ENCODE measurements around the gene IL22RA2. TPM values are rescaled to one million over a fixed set of nuclear protein-coding genes. Genes with fewer than 3 reads are reported as not detected.

The IL22RA2 gene
- total and polyA plus RNA-seq, 9 of the 15 experiments (the other 6 are each of a cell fraction or from before 2014, with no cell fraction given) = 0.03 TPM; not detected in 8

DNA sequence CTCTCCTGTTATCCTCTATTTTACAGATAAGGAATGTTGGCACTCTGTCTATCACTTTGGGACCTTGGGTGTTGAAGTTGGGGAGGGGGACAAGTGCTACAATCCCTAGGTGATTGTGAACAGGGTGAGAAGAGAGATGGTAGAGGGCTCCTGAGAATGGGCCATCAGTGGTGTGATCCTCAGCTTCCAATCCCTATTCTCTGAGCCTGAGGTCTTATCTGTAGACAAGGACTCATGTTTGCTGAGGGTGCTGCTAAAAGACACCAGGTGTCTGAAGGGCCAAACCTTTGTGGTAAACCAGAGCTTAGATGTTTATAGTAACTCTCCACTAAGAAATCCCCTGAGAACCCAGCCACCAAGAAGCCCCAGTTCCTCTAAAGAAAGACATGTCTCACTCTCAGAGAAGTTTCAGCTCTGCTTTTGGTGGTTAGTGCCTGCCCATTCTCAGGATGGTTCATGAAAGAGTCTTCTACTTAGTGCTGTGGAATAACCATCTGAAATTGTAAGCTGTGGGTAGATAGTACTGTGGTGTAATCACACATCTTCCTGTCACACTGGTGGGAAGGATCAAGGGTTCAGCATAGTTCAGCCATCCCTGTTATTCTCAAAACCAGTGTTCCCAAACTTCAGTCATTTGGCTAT lies 70.5 kb downstream of the IL22RA2 start:
- no peak for FAIRE-seq
- Histone ChIP-seq H3K79me2 (ENCODE audit: control insufficient read depth, insufficient read depth, low read length) (no peaks in the 10 kb centered on the region), H3K27ac (ENCODE audit: extremely low read depth, low read depth, low read length) (no peak overlapping the region), H4K20me1 (replicated peaks; ENCODE audit: control insufficient read depth, insufficient read depth, low read length) (no peaks in the 10 kb centered on the region), H2AFZ (ENCODE audit: low read depth, low read length) (no peak overlapping the region), H3K9me1 (ENCODE audit: control insufficient read depth, insufficient read depth, low read length) (no peaks in the 10 kb centered on the region), H3K4me2 (ENCODE audit: insufficient read depth, low read length) (no peak overlapping the region), H3K9me3 (replicated peaks; ENCODE audit: control insufficient read depth, insufficient read depth, low read depth, low read length) (no peaks in the 10 kb centered on the region), H3K9ac (ENCODE audit: insufficient read depth in 1 of 2, low read depth in 2 of 2, low read length in 2 of 2) (no peak overlapping the region), H3K4me1 (replicated peaks in 1 of 2; ENCODE audit: control insufficient read depth in 2 of 2, insufficient read depth in 2 of 2, low read length in 2 of 2) (no peaks in the 10 kb centered on the region), H3K27me3 (ENCODE audit: control insufficient read depth in 2 of 2, insufficient read depth in 2 of 2, low read length in 2 of 2) (no peaks in the 10 kb centered on the region; a peak in 1 of 5 replicates), H3K36me3 (ENCODE audit: control insufficient read depth, insufficient read depth, low read length) (no peaks in the 10 kb centered on the region), H3K4me3 (no peak overlapping the region)
- in situ Hi-C loops (cut with MboI) = no loop called here
- ATAC-seq = no peak
- ChIA-PET CTCF (ENCODE audit: low intra/inter-chr PET ratio) (no interaction called here), POLR2A (no interaction called here)
- BruUV-seq (replicated peaks) = no TSS peak
- intact Hi-C loops (cut with micrococcal nuclease) = no loop called here
- DNase-seq (ENCODE audit: extremely low read depth in 1 of 4, low spot score in 3 of 4) = no peak
- TF ChIP-seq, protein P1, sequence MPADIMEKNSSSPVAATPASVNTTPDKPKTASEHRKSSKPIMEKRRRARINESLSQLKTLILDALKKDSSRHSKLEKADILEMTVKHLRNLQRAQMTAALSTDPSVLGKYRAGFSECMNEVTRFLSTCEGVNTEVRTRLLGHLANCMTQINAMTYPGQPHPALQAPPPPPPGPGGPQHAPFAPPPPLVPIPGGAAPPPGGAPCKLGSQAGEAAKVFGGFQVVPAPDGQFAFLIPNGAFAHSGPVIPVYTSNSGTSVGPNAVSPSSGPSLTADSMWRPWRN (IDR thresholded peaks at IDR 0.05; ENCODE audit: low read depth) = no peak
- TF ChIP-seq KLF10 (CRISPR knock-in tag; IDR thresholded peaks at IDR 0.05) (no peak), EZH2 (IDR thresholded peaks at IDR 0.05; ENCODE audit: borderline replicate concordance, low read depth, low read length) (no peak), ZC3H8 (IDR thresholded peaks at IDR 0.05) (no peak), PPARD (CRISPR knock-in tag; IDR thresholded peaks at IDR 0.05) (no peak), CEBPG (CRISPR knock-in tag; IDR thresholded peaks at IDR 0.05) (no peak), CEBPG (tag; conservative IDR thresholded peaks at IDR 0.05 in 1 of 2, IDR thresholded peaks at IDR 0.05 in 1 of 2) (no peak), YBX1 (IDR thresholded peaks at IDR 0.05) (no peak), LARP7 (IDR thresholded peaks at IDR 0.05) (no peak), TAF7 (tag; IDR thresholded peaks at IDR 0.05) (no peak)

Data from K562 (cell line).